ENCODE data around the gene COPRS. TPM values are rescaled to one million over a fixed set of nuclear protein-coding genes. Genes with fewer than 3 reads are reported as not detected.

Gene COPRS
- 10 to 100 TPM; 15.4 to 24.9 TPM for total RNA-seq
- 10 to 100 TPM; 30.3 to 50.6 TPM for polyA plus RNA-seq

GRCh38 chr17:31858642-31859486, at the start of gene COPRS:
COPRS (minus strand) TSS chr17:31859244; CDS start chr17:31859199, 45 bp downstream.
- WGBS: under 1% methylated on average over 100 of the region's 100 CpGs
- peak within 1 kb of the TSS; percentile 47 to 99 (median 60) for H3K4me3 ChIP-seq (ENCODE audit: low read depth in 1 of 3, low read length in 3 of 3)
- H3K27ac ChIP-seq (ENCODE audit: low read depth in 1 of 2, low read length in 2 of 2): peak within 1 kb of the TSS; percentile 55 to 74
- DNase-seq (ENCODE audit: low spot score): peak; percentile 89
- H3K9ac ChIP-seq (ENCODE audit: low read depth in 1 of 2, low read length in 2 of 2): peak within 1 kb of the TSS; percentile 37 to 78
- H3K27me3 ChIP-seq (ENCODE audit: control insufficient read depth in 4 of 4, insufficient read depth in 4 of 4, low read length in 3 of 4): no peaks in the 10 kb centered on the region
- no peaks in the 10 kb centered on the region for H3K9me3 ChIP-seq (ENCODE audit: control insufficient read depth in 4 of 4, low read length in 3 of 4)
- peak in 1 of 2 donors; percentile 29 for TF ChIP-seq EGR1 (IDR thresholded peaks at IDR 0.05; ENCODE audit: low read depth in 2 of 2)
- TF ChIP-seq RAD21 (IDR thresholded peaks at IDR 0.05): peak; percentile 33 to 35
- no peak for TF ChIP-seq JUND (IDR thresholded peaks at IDR 0.05)
- no peak for TF ChIP-seq GABPA (IDR thresholded peaks at IDR 0.05 in 1 of 2, conservative IDR thresholded peaks at IDR 0.05 in 1 of 2)
- peak in 1 of 2 donors; percentile 41 for TF ChIP-seq HNF4A (conservative IDR thresholded peaks at IDR 0.05)
- no peak for TF ChIP-seq YY1 (IDR thresholded peaks at IDR 0.05)
- TF ChIP-seq, protein P1, sequence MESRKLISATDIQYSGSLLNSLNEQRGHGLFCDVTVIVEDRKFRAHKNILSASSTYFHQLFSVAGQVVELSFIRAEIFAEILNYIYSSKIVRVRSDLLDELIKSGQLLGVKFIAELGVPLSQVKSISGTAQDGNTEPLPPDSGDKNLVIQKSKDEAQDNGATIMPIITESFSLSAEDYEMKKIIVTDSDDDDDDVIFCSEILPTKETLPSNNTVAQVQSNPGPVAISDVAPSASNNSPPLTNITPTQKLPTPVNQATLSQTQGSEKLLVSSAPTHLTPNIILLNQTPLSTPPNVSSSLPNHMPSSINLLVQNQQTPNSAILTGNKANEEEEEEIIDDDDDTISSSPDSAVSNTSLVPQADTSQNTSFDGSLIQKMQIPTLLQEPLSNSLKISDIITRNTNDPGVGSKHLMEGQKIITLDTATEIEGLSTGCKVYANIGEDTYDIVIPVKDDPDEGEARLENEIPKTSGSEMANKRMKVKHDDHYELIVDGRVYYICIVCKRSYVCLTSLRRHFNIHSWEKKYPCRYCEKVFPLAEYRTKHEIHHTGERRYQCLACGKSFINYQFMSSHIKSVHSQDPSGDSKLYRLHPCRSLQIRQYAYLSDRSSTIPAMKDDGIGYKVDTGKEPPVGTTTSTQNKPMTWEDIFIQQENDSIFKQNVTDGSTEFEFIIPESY (IDR thresholded peaks at IDR 0.05): no peak
- TF ChIP-seq HNF4G (IDR thresholded peaks at IDR 0.05): no peak
- TF ChIP-seq SP1 (IDR thresholded peaks at IDR 0.05): peak; percentile 3
- TF ChIP-seq, protein P2, sequence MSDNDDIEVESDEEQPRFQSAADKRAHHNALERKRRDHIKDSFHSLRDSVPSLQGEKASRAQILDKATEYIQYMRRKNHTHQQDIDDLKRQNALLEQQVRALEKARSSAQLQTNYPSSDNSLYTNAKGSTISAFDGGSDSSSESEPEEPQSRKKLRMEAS (IDR thresholded peaks at IDR 0.05): no peak
- TF ChIP-seq TAF1 (conservative IDR thresholded peaks at IDR 0.05): no peak
- no peak for TF ChIP-seq FOXA1 (IDR thresholded peaks at IDR 0.05)
- no peak for TF ChIP-seq RXRA (IDR thresholded peaks at IDR 0.05)
- no peak for TF ChIP-seq REST (IDR thresholded peaks at IDR 0.05)
- no peak for TF ChIP-seq NR2F2 (IDR thresholded peaks at IDR 0.05)
- TF ChIP-seq, protein P3, sequence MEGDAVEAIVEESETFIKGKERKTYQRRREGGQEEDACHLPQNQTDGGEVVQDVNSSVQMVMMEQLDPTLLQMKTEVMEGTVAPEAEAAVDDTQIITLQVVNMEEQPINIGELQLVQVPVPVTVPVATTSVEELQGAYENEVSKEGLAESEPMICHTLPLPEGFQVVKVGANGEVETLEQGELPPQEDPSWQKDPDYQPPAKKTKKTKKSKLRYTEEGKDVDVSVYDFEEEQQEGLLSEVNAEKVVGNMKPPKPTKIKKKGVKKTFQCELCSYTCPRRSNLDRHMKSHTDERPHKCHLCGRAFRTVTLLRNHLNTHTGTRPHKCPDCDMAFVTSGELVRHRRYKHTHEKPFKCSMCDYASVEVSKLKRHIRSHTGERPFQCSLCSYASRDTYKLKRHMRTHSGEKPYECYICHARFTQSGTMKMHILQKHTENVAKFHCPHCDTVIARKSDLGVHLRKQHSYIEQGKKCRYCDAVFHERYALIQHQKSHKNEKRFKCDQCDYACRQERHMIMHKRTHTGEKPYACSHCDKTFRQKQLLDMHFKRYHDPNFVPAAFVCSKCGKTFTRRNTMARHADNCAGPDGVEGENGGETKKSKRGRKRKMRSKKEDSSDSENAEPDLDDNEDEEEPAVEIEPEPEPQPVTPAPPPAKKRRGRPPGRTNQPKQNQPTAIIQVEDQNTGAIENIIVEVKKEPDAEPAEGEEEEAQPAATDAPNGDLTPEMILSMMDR (IDR thresholded peaks at IDR 0.05; ENCODE audit: low read depth, low read length, missing input control): no peak
- no peak for TF ChIP-seq ATF3 (IDR thresholded peaks at IDR 0.05)
- no peak for TF ChIP-seq FOXA2 (IDR thresholded peaks at IDR 0.05)
- H3K4me1 ChIP-seq (ENCODE audit: control insufficient read depth in 4 of 4, insufficient read depth in 4 of 4, low read length in 3 of 4): peaks cover 0 to 16% (median 13%) of the 10 kb centered on the region in 4 donors
- peaks cover 8 to 20% (median 13%) of the 10 kb centered on the region in 4 donors for H3K36me3 ChIP-seq (ENCODE audit: control insufficient read depth in 4 of 4, insufficient read depth in 3 of 4, low read depth in 1 of 4, low read length in 3 of 4)

Data from liver (tissue), 9 donors.